Measurements from ENCODE around the gene FIBP.

The FIBP gene

GRCh38 chr11:65911682-65912568 lies 23.7 kb upstream of the FIBP start:
- Mint-ChIP-seq H3K27me3 (ENCODE audit: low read depth, poor library complexity) (peaks cover 37% of the 10 kb centered on the region), H3K36me3 (ENCODE audit: low read depth) (peaks cover 3% of the 10 kb centered on the region), H3K4me3 (no peak overlapping the region), H3K9me3 (no peaks in the 10 kb centered on the region), H3K4me1 (peaks cover 30% of the 10 kb centered on the region), H3K27ac (no peak overlapping the region)
- no peak for TF ChIP-seq CTCF (IDR thresholded peaks at IDR 0.05)
- peak; percentile 31 for DNase-seq

- no peak for DNase-seq
- Mint-ChIP-seq H3K4me1 (peaks cover 25% of the 10 kb centered on the region), H3K9me3 (no peaks in the 10 kb centered on the region)
Measured at GRCh38 chr11:65907878-65908277, 19.6 kb upstream of the FIBP start.

GRCh38 chr11:65906602-65907001 lies 18.3 kb upstream of the FIBP start:
- Mint-ChIP-seq H3K27me3 (ENCODE audit: low read depth, poor library complexity) (peaks cover 83% of the 10 kb centered on the region), H3K4me3 (no peak overlapping the region), H3K4me1 (peaks cover 29% of the 10 kb centered on the region), H3K36me3 (ENCODE audit: low read depth) (no peaks in the 10 kb centered on the region), H3K27ac (no peak overlapping the region), H3K9me3 (no peaks in the 10 kb centered on the region)
- no peak for TF ChIP-seq CTCF (IDR thresholded peaks at IDR 0.05)
- no peak for DNase-seq

More at GRCh38 chr11:65907878-65908277, 19.6 kb upstream of the FIBP start:
- Mint-ChIP-seq H3K36me3 (ENCODE audit: low read depth) (no peaks in the 10 kb centered on the region), H3K27ac (no peak overlapping the region), H3K27me3 (ENCODE audit: low read depth, poor library complexity) (peaks cover 73% of the 10 kb centered on the region), H3K4me3 (no peak overlapping the region)
- no peak for TF ChIP-seq CTCF (IDR thresholded peaks at IDR 0.05)

GRCh38 chr11:65903715-65904114 lies 15.4 kb upstream of the FIBP start:
- peaks cover 94% of the 10 kb centered on the region for H3K27me3 Mint-ChIP-seq (ENCODE audit: low read depth, poor library complexity)

GRCh38 chr11:65903068-65903481 lies 14.8 kb upstream of the FIBP start:
- no peak for TF ChIP-seq CTCF (IDR thresholded peaks at IDR 0.05)
- Mint-ChIP-seq H3K27ac (no peak overlapping the region), H3K4me3 (no peak overlapping the region), H3K27me3 (ENCODE audit: low read depth, poor library complexity) (peaks cover 94% of the 10 kb centered on the region), H3K4me1 (peaks cover 25% of the 10 kb centered on the region), H3K36me3 (ENCODE audit: low read depth) (no peaks in the 10 kb centered on the region), H3K9me3 (peaks cover 4% of the 10 kb centered on the region)
- no peak for DNase-seq

More at GRCh38 chr11:65903715-65904114, 15.4 kb upstream of the FIBP start:
- Mint-ChIP-seq H3K36me3 (ENCODE audit: low read depth) (no peaks in the 10 kb centered on the region), H3K27ac (no peak overlapping the region), H3K4me3 (no peak overlapping the region), H3K4me1 (peaks cover 24% of the 10 kb centered on the region), H3K9me3 (peaks cover 2% of the 10 kb centered on the region)
- TF ChIP-seq CTCF (IDR thresholded peaks at IDR 0.05) = no peak
- no peak for DNase-seq

GRCh38 chr11:65900899-65901180 lies 12.6 kb upstream of the FIBP start:
- Mint-ChIP-seq H3K27ac (no peak overlapping the region), H3K4me3 (peak overlapping the region; percentile 62), H3K4me1 (peaks cover 25% of the 10 kb centered on the region), H3K9me3 (peaks cover 4% of the 10 kb centered on the region), H3K36me3 (ENCODE audit: low read depth) (no peaks in the 10 kb centered on the region), H3K27me3 (ENCODE audit: low read depth, poor library complexity) (peaks cover 95% of the 10 kb centered on the region)
- TF ChIP-seq CTCF (IDR thresholded peaks at IDR 0.05) = no peak
- DNase-seq = no peak

Measured in nephron progenitor cell (in vitro differentiated cells).